Keratinocyte (primary cell): Measurements from ENCODE around the gene PTPRD. TPM values are rescaled to one million over a fixed set of nuclear protein-coding genes. Genes with fewer than 3 reads are reported as not detected.

Source experiments
- DNase-seq: peaks from one replicate; pipeline ENCODE4 v3.0.0-alpha.2; 2011; ENCODE audit warnings: low read depth, missing footprints, low spot score
- FAIRE-seq: peaks from 2 replicates; lab custom pipeline; 2011; peaks lifted over from hg19 to GRCh38; lab: Jason Lieb, UNC
- H2AFZ ChIP-seq: 2 replicates; pipeline ENCODE4 v1.6.0; 2012; ENCODE audit warnings: low read length, control low read depth, inconsistent platforms; ENCODE audit not compliant: control insufficient read depth
- H3K27ac ChIP-seq: 2 replicates; pipeline ENCODE4 v1.5.1; 2011; ENCODE audit warnings: low read length; ENCODE audit not compliant: control insufficient read depth, insufficient read depth
- H3K27me3 ChIP-seq: 3 replicates; pipeline ENCODE4 v1.6.0; 2011; ENCODE audit warnings: low read length; ENCODE audit not compliant: control insufficient read depth, insufficient read depth; ENCODE audit errors: extremely low read depth
- H3K36me3 ChIP-seq, 2 experiments: 2 replicates in 1 of 2; 3 replicates in 1 of 2; pipeline ENCODE4 v1.5.1; 2011; ENCODE audit warnings: low read length in 2 of 2, mild to moderate bottlenecking in 1 of 2; ENCODE audit not compliant: control insufficient read depth in 2 of 2, insufficient read depth in 2 of 2; ENCODE audit errors: extremely low read depth in 1 of 2
- H3K4me1 ChIP-seq: 3 replicates; pipeline ENCODE4 v1.5.1; 2011; ENCODE audit warnings: low read length; ENCODE audit not compliant: control insufficient read depth, insufficient read depth; ENCODE audit errors: extremely low read depth
- H3K4me2 ChIP-seq: 3 replicates; pipeline ENCODE4 v1.6.0; 2011; ENCODE audit warnings: low read depth, low read length; ENCODE audit not compliant: control insufficient read depth, insufficient read depth; ENCODE audit errors: extremely low read depth
- H3K4me3 ChIP-seq, 3 experiments: fragments of 200-600 bp in 1 of 3; sonication (generic) in 1 of 3; 2 replicates in 2 of 3; 3 replicates in 1 of 3; pipeline ENCODE4 v1.5.1; 2011 to 2016; ENCODE audit warnings: low read length in 3 of 3, mild to moderate bottlenecking in 3 of 3, control low read depth in 2 of 3, inconsistent platforms in 1 of 3, low read depth in 1 of 3, mixed read lengths in 1 of 3, mixed run types in 1 of 3, moderate library complexity in 1 of 3; ENCODE audit not compliant: control insufficient read depth in 2 of 3, insufficient read depth in 2 of 3; ENCODE audit errors: extremely low read depth in 1 of 3
- H3K79me2 ChIP-seq: 2 replicates; pipeline ENCODE4 v1.6.0; 2012; ENCODE audit warnings: low read length; ENCODE audit not compliant: control insufficient read depth, insufficient read depth
- H3K9ac ChIP-seq: 3 replicates; pipeline ENCODE4 v1.6.0; 2011; ENCODE audit warnings: low read length; ENCODE audit not compliant: control insufficient read depth, insufficient read depth; ENCODE audit errors: extremely low read depth
- H3K9me1 ChIP-seq: 3 replicates; pipeline ENCODE4 v1.6.0; 2011; ENCODE audit warnings: low read length; ENCODE audit not compliant: control insufficient read depth, insufficient read depth; ENCODE audit errors: extremely low read depth
- H3K9me3 ChIP-seq: 2 replicates; pipeline ENCODE4 v1.5.1; 2012; ENCODE audit warnings: low read depth, low read length; ENCODE audit not compliant: control insufficient read depth
- H4K20me1 ChIP-seq: 3 replicates; pipeline ENCODE4 v1.6.0; 2011; ENCODE audit warnings: low read length; ENCODE audit not compliant: control insufficient read depth, insufficient read depth; ENCODE audit errors: extremely low read depth
- CTCF ChIP-seq, 3 experiments: IDR thresholded peaks in 1 of 3; conservative IDR thresholded peaks in 1 of 3; optimal IDR thresholded peaks in 1 of 3; 2 replicates in 2 of 3; 3 replicates in 1 of 3; pipeline versions ENCODE3 to v1.5.1; 2011; ENCODE audit warnings: low read length in 3 of 3, mild to moderate bottlenecking in 3 of 3, moderate library complexity in 2 of 3, control low read depth in 1 of 3, inconsistent platforms in 1 of 3; ENCODE audit not compliant: insufficient read depth in 2 of 3; ENCODE audit errors: extremely low read depth in 1 of 3
- EZH2 ChIP-seq: IDR thresholded peaks from one replicate; pipeline ENCODE4 v1.6.1; 2012; ENCODE audit warnings: inconsistent platforms, mild to moderate bottlenecking, low read length, moderate library complexity
- dilution Hi-C: fragments of 300-500 bp; cut with MboI; formaldehyde crosslinking; loops from one replicate; pipeline ENCODE4 v1.7.0; 2020; ENCODE audit warnings: low sequenced_read_pairs; ENCODE audit not compliant: extremely low pct_ligation_motif_present
- polyA plus RNA-seq, 5 experiments: library from polyadenylated mRNA; depleted of rRNA in 3 of 5; stranded (reverse) in 3 of 5; stranded (forward) in 1 of 5; unstranded in 1 of 5; fragments of >200 nt; gene quantifications; 1 replicate in 1 of 5; 2 replicates in 3 of 5; 3 replicates in 1 of 5; pipeline versions ENCODE4 v1.2.1 to v1.2.3, GENCODE V29; 2011 to 2012; ENCODE audit warnings: missing spikeins in 2 of 5, low read depth in 1 of 5, low replicate concordance in 1 of 5

Gene PTPRD
- polyA plus RNA-seq, 1 donor (not counting 4 experiments of a cell fraction or from before 2014, with no cell fraction given), result 0.10 TPM

- H3K9me3 ChIP-seq, result no peaks in the 10 kb centered on the region
- H3K4me3 ChIP-seq, result no peak overlapping the region
- H2AFZ ChIP-seq, result no peak overlapping the region
- no peak for TF ChIP-seq CTCF (optimal IDR thresholded peaks at IDR 0.05 in 1 of 3, IDR thresholded peaks at IDR 0.05 in 1 of 3, conservative IDR thresholded peaks at IDR 0.05 in 1 of 3; ENCODE audit: extremely low read depth in 1 of 3, insufficient read depth in 2 of 3, low read length in 3 of 3)
- no peak for TF ChIP-seq EZH2
- H3K36me3 ChIP-seq, result no peaks in the 10 kb centered on the region
- H3K9me1 ChIP-seq, result no peaks in the 10 kb centered on the region
- H3K27me3 ChIP-seq, result no peaks in the 10 kb centered on the region
- H3K27ac ChIP-seq, result no peak overlapping the region
- no peaks in the 10 kb centered on the region for H4K20me1 ChIP-seq
- no peaks in the 10 kb centered on the region for H3K79me2 ChIP-seq
- H3K4me2 ChIP-seq, result no peak overlapping the region
- dilution Hi-C loops, result no loop called here
- H3K9ac ChIP-seq, result no peak overlapping the region
- DNase-seq (no peak), FAIRE-seq (no peak)
- peaks cover 21% of the 10 kb centered on the region for H3K4me1 ChIP-seq
These were observed 558.3 kb downstream of the PTPRD start for GRCh38 chr9:10054456-10054855.

- Histone ChIP-seq H3K27ac (no peak overlapping the region), H3K36me3 (no peaks in the 10 kb centered on the region), H3K27me3 (no peaks in the 10 kb centered on the region), H3K9me1 (no peaks in the 10 kb centered on the region), H3K4me2 (no peak overlapping the region), H3K9ac (no peak overlapping the region), H3K9me3 (no peaks in the 10 kb centered on the region), H4K20me1 (no peaks in the 10 kb centered on the region), H3K4me3 (no peak overlapping the region), H2AFZ (no peak overlapping the region), H3K4me1 (peaks cover 10% of the 10 kb centered on the region), H3K79me2 (no peaks in the 10 kb centered on the region)
- DNase-seq, result no peak
- no peak for FAIRE-seq
- TF ChIP-seq CTCF (optimal IDR thresholded peaks at IDR 0.05 in 1 of 3, IDR thresholded peaks at IDR 0.05 in 1 of 3, conservative IDR thresholded peaks at IDR 0.05 in 1 of 3; ENCODE audit: extremely low read depth in 1 of 3, insufficient read depth in 2 of 3, low read length in 3 of 3) (no peak), EZH2 (no peak)
- dilution Hi-C loops, result no loop called here
These were observed 559.9 kb downstream of the PTPRD start for GRCh38 chr9:10052916-10053315.
